Stimulated activated CD8-positive, alpha-beta memory T cell treated with anti-CD3 and anti-CD28 coated beads, Interleukin-7, amount 100 ng/mL, for 4 hours (primary cell): ENCODE results near the gene ZNF559.
"Not testable (repeated sequence)": the region's sequence is repeated elsewhere in the genome, so short reads cannot be mapped to it uniquely, and the experiment has no call there.

Experiments
- DNase-seq, 2 donors: peaks; one replicate each; pipeline ENCODE4 v3.0.0-alpha.2; 2020; ENCODE audit warnings: low read depth in 2 of 2

The ZNF559 gene

DNA sequence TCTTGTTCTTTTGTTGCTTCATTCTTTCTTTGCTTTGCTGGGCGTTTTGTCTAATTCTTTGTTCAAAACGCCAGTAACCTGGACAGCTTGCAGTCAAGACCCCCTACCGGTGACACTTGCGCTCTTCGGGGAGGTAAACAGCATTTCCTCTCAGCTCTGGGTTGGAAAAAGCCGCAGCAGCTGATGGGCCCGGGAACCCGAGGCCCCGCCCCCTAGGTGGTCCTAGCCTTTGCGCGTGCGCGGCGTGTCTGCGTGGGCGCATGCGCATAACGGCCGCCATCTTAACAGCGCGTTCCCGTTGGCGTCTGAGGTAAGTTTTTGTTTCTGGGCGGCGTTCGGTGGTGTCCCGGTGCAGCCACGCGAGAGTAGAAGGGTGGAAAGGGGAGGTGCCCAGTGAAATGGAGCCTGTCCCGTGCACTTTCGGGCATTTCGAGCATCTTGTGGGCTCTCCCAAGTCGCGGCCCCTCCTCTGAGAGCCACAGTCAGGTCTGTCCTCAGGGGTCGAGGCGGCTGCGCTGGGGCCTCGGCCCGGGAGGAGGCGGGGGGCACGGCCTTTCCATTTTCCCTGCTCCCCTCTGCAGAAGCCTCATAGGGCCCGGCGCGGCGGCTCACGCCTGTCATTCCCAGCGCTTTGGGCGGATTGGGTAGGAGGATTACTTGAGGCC is at the start of gene ZNF559:
Gene ZNF559 (plus strand): TSS at position 261 of the 665 bp plus-strand sequence. CDS start 14,371 bp downstream, outside the sequence.
- DNase-seq: peak; percentile 92 to 93

DNA sequence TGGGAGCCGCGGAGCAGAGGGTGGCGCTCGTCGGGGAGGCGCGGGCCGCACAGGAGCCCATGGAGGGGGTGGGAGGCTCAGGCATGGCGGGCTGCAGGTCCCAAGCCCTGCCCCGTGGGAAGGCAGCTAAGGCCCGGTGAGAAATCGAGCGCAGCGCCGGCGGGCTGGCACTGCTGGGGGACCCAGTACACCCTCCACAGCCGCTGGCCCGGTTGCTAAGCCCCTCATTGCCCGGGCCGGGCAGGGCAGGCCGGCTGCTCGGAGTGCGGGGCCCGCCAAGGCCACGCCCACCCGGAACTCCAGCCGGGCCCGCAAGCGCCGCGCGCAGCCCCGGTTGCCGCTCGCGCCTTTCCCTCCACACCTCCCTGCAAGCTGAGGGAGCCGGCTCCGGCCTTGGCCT is 40.5 kb upstream of the ZNF559 start:
- DNase-seq: peak in 1 of 2 donors; percentile 39

DNA sequence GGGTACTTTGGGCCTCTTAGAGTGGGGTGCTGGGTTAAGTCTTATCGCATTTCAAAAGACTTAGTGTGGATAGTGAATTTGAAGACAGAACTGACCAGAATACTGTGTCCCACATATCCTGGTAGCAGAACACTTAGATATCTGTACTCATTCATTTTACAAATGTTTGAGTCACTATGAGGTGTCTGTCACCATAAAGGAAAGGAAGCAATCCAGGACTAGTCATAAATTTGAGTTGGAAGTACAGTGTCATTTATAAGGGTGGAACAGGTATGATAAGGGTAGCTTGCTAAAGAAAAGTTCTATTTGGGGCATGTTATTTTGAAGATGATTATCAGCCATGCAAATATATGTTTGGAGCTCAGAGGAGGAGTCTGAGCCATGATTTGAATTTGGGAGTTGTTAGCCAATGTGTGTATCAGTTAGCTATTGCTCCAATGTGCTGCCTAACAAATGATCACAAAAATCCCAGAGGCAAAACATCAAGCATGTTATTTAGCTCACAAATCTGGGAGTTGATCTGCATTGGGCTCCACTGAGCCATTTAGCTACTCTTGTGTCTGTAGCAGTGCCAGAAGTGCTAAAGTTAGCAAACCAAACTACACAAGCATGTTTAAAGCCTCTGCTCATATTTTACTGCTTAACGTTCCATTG is 34.6 kb upstream of the ZNF559 start:
- no peak for DNase-seq

DNA sequence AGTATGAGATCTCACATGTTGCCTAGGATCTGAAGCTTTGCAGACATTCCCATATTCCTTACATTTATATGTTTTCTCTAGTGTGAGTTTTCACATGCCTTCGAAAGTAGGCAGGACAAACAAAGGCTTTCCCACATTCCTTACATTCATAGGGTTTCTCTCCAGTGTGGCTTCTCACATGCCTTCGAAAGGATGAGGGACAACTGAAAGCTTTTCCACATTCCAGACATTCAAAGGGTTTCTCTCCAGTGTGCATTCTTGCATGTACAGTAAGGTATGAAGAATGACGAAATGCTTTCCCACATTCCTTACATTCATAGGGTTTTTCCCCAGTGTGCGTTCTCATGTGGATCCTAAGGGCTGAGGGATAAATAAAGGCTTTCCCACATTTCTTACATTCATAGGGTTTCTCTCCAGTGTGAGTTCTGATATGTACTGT is 28.5 kb upstream of the ZNF559 start:
- DNase-seq: no peak

DNA sequence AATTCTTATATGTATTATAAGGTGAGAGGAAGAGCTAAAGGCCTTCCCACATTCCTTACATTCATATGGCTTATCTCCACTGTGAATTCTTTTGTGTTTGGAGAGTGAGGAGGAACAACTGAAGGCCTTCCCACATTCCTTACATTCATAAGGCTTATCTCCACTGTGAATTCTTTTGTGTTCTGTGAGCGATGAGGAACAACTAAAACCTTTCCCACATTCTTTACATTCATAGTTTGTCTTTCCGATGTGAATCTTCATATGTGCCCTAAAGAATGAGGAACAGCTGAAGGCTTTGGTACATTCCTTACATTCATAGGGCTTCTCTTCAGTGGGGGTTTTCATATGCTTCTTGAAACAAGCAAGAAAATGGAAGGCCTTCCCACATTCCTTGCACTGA is 27.6 kb upstream of the ZNF559 start:
- no peak for DNase-seq

DNA sequence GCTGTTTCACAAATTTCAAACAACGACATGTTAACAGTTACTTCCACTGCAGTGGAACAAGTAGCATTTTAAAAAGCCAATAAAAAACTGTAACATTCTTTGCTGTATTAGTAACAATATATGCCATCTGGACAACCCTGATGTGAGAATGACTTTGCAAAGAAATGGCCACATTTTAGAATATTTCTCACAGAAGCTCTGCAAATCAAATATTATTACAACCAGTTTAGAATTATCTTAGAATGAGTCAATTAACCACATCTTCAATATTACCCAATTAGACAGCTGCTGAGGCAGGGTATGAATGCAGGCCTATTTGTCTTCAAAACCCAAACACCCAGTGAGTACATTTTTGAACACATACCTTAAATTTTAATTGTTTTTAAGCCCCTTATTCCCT is 17.5 kb upstream of the ZNF559 start:
- DNase-seq: no peak

DNA sequence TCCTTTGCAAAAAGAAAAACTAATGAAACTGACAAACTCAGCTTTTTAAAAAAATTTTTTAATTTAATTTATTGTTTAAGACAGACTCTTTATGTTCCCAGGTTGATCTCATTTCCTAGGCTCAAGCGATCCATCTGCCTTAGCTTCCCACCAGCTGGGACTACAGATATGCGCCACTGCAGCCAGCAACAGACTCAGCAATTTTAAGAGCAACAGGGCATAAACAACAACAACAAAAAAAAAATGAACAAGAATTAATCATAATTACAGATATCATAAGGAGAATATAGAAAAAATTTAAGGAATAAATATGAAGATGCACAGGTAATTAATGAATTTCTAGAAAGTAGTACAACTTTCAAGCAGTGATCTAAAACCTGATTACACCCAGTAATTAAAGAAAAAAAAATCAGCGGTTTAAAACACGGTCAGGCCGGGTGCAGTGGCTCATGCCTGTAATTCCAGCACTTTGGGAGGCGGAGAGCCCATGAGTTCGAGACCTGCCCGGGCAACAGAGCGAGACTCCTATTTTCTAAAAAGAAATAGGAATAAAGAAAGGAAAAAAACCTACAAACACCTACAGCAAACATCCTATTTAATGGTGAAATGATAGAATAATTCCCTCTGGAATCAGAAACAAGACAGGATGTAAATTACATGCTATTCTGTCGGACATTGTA is 15.7 kb upstream of the ZNF559 start:
- no peak for DNase-seq

DNA sequence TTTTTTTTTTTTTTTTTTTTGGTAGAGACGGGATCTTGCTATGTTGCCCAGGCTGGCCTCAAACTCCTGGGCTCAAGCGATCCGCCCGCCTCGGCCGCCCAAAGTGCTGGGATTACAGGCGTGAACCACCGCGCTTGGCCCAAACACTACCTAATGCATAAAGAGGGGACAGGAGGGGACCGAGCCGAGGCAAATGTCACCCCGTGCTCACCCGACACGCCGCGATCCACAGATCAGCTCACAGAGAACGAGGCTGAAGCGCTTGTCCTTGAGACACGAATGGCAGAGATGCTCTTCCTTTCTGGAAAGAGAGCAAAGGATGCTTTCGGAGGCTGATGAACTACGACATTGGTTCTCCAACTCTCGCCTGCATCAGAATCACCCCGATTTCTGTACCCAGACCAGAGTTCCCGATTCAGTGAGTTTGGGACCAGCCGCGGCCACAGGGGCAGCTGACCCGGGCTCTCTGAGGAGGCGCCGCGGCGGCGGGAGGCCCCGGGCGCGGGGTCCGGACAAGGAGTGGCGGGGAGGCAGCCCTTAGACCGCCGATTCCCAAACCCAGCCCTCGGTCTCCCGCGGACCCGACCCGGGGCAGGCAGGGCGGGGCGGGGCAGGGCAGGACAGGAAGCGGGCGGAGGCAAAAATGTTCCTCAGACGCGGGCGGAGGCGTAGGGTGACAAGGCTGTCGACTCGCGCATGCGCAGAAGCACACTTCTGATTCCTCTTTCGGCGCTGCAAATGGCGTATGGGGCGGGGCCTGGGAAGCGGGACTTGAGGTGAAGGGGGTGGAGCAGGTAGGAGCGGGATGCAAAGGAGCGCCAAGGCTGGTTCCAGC is 14.6 kb upstream of the ZNF559 start, which contains the start of gene ZNF699:
Gene ZNF699 (minus strand): TSS at position 700 of the 835 bp plus-strand sequence. CDS start 4,719 bp downstream, outside the sequence.
- peak; percentile 99 for DNase-seq

DNA sequence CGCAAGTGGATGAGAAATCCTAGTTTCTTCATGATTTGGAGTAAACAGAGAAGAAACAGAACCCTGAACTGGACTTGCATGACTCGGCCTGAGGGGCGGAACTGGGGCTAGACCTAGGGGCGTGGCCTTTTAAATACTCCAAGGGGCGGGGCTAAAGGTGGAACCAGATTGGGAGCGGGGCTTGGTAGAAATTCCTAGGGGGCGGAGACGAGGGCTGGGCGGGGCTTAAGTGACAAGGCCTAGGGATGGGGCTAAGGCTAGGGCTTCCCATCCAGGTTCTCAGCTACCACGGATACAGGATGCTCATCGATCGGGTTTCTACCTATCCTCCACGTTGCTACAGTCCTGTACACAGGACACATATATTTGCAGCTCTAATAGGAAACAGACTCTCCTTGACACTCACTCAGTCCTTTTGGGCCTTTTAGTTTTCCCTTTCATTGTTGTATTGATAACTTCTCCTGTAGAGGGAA is 14.0 kb upstream of the ZNF559 start:
- peak in 1 of 2 donors; percentile 75 for DNase-seq

DNA sequence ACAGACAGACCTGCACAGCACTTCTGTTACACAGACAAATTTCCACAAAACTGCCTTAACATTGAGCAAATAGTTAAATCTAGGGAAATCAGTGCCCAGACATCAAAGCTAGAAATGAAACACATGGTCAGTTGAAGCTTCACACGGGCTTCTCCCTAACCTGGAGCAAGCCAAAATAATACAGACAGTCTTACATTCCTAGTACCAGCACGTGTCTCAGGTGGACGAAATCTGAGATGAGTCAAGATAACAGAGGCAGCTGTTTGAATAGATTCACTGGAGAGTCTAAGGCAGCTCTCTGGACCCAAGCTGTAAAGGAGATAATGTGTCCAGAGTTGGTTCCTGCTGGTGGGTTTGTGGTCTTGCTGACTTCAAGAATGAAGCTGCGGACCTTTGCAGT is 10.2 kb upstream of the ZNF559 start:
- DNase-seq: no peak

DNA sequence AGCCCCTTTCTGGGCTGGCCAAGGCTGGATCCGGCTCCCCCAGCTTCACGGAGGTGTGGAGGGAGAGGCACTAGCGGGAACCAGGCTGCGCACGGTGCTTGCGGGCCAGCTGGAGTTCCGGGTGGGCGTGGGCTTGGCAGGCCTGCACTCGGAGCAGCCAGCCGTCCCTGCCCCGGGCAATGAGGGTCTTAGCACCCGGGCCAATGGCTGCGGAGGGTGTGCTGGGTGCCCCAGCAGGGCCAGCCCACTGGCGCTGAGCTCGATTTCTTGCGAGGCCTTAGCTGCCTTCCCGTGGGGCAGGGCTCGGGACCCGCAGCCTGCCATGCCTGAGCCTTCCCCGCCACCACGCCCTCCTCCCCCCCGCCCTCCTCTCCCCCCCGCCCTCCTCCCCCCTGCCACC is 2.6 kb upstream of the ZNF559 start:
- DNase-seq: no peak

DNA sequence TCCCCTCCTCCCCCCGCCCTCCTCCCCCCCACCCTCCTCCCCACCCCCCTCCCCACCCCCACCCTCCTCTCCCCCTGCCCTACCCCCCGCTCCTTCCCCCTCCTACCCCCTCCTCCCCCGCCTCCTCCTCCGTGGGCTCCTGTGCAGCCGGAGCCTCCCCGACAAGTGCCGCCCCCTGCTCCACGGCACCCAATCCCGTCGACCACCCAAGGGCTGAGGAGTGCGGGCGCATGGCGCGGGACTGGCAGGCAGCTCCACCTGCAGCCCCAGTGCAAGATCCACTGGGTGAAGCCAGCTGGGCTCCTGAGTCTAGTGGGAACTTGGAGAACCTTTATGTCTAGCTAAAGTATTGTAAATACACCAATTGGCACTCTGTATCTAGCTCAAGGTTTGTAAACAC is 2.2 kb upstream of the ZNF559 start:
- DNase-seq: not testable (repeated sequence)

DNA sequence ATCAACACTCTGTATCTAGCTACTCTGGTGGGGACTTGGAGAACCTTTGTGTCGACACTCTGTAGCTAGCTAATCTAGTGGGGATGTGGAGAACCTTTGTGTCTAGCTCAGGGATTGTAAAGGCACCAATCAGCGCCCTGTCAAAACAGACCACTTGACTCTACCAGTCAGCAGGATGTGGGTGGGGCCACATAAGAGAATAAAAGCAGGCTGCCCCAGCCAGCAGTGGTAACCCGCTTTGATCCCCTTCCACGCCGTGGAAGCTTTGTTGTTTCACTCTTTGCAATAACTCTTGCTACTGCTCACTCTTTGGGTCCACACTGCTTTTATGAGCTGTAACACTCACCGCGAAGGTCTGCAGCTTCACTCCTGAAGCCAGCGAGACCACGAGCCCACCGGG is 1.8 kb upstream of the ZNF559 start:
- DNase-seq: not testable (repeated sequence)

DNA sequence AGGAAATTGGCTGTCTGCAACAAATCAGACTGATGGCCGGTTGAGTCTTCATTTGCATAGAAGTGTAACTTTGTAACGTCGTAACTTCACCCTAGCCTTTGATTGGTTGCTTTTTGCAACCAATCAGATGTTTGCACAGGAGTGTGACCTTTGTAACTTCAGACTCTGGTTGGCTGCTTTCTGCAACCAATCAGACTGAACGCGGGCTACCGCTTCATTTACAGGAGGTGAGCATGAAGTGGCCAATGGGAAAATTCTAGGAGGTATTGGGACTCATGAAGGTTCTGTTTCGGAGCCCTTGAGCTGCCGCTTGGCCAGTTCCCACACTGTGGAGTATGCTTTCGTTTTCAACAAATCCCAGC is 441 bp upstream of the ZNF559 start:
- DNase-seq: peak; percentile 16 to 21

DNA sequence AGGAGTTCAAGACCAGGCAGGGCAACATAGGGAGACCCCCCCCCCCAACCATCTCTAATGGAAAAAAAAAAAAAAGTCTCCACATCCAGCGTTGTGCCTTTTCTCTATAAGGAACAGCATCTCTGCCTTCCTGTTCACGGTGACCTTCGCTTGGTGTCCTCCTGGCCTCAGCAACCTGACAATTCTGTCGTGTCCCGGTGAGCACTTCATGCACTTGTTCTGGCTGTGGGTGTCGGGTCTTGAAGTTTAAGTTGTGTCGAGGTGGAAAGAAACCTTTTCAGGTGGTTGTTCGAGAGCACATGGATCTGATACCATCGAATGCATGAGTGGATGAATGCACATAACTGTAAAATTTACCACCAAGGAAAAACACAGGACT is 594 bp downstream of the ZNF559 start:
- DNase-seq: no peak

DNA sequence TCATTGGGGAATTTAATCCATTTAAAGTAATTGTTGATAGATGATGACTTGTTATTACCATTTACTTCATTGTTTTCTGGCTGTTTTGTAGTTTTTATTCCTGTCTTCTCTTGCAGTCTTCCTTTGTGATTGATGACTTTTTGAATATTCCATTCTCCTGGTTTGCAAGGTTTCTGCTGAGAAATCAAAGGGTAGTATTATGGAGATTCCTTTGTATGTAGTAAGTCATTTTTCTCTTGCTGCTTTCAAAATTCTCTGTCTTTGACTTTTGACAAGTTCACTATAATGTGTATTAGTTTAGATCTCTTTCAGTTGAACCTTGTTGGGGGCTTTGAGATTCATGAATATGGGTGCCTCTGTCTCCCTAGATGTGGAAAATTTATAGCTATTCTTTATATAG is 6.0 kb downstream of the ZNF559 start:
- no peak for DNase-seq

DNA sequence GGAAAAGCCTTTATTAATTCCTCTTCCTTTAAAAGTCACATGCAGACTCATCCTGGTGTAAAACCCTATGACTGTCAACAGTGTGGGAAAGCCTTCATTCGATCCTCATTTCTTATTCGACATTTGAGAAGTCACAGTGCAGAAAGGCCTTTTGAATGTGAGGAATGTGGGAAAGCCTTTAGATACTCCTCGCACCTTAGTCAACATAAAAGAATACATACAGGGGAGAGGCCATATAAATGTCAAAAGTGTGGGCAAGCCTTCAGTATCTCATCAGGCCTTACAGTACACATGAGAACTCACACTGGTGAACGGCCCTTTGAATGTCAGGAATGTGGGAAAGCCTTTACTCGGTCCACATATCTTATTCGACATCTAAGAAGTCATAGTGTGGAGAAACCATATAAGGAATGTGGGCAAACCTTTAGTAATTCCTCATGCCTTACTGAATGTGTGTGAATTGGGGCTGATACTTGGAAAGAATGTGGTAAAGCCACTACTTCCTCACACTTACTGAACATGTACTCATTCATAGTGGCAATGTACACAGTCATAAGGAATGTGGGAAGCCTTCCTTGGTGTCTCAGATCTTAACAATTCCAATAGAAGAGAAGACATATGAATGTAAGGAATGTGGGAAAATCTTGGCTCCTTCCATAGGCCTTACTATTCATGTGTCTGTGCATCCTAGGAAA is 18.8 kb downstream of the ZNF559 start:
- no peak for DNase-seq

DNA sequence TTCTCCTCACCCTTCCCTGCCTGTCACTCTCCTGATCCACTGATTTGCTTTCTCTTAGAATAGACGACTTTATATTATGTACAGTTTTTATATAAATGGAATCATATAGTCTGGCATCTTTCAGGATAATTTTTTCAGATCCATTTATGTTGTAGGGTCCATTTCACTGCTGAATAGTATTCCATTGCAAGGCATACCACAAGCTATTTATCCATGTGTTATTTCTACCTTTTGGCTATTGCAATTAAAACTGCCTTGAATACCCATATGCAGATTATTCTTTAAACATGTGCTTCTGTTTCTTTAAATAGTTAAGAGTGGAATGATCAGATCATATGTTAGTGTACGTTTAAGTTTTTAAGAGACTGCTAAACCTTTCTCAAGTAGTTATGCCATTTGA is 21.0 kb downstream of the ZNF559 start:
- DNase-seq: no peak

DNA sequence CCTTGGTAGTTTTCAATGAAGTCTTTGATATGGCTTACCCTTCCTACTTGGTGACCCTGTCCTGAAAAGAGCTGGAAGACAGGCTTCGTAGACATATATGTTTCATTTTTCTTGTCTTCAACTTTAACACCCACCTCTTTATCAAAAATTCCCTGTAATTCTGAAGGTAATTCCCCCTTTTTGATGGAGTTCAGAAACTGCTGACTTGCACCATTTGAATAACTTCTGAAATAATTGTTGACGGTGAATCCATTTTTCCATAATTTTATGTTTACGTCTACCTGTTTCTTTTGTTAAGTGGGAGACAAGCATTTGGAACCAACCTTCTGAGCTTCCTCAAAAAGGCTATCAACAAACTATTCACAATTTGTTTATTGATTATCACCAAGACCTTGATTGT is 24.3 kb downstream of the ZNF559 start:
- no peak for DNase-seq

DNA sequence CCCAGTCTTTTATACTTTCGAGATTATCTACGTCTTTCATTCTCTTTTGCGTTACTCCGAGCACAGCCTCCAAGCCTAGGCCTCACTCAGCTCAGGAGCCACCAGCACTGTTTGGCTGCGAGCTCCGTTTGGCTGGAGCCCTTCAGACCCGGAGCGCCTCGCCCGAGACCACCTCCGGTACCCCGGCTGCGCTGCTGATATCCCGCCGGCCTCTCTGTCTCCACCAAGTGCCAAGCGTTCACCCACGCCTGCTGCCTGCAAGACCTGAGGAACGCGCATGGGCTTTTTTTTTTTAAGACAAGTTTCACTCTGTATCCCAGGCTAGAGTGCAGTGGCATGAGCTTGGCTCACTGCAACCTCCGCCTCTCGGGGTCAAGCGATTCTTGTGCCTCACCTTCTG is 24.7 kb downstream of the ZNF559 start:
- DNase-seq: no peak

DNA sequence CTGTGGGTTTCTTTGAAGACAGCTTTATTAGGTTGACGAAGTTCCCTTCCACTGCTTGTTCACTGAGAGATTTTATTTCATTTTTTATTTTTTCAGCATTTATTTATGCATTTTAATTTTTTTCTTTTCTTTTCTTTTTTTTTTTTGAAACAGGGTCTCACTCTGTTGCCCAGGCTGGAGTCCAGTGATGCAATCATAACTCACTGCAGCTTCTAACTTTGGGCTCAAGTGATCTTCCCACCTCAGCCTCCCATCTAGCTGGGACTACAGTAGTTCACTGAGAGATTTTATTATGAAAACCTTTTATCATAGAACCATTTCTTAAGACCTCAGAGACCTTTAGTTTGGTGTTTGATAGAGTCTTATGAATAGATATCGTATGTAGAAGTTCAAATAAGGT is 28.5 kb downstream of the ZNF559 start:
- no peak for DNase-seq
